NOMO-1 treated with dmso at 0.1 percent for 144 hours (cell line): ENCODE results near the gene TMEM250.
A peak's percentile ranks its signal among the peaks of the same experiment; 100 is the strongest.

Experiments used
- DNase-seq: peaks from one replicate; lab custom pipeline; 2025; ENCODE audit not compliant: unreplicated experiment; lab: John Stamatoyannopoulos, UW

TMEM250 gene

DNA sequence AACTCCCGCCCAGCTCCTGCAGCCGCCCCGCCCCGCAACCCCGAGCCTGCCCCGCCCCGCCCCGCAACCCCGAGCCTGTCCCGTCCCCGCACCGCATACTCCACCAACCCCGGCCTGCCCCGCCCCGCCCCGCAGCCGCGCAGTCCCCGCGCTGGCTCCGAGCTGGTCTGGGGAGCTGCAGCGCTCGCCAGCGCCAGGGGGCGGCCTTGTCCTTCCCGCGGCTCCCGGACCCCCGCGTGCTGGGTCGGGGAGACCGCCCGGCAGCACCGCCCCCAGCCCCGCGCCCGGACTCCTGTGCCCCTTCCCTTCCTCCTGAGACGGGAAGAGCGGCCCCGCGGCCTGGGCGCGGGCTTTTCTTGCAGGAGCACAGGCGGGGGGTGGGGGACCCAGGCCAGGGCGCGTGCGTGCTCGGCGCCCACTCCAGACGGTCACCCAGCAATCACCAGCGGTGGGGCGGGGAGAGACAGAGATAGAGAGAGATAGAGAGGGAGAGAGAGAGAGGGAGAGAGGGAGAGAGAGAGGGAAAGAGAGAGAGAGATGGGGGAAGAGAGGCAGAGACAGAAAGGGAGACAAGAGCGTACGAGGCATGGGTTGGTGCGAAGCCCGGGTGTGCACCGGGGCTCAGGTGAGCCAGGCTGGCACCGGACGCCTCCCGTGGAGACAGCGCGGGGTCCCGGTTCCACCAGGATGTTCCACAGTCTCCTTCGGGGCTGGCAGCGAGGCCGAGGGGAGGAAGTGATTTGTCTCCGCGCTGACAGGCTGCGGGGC is 14.7 kb upstream of the TMEM250 start:
- peak; percentile 28 for DNase-seq

DNA sequence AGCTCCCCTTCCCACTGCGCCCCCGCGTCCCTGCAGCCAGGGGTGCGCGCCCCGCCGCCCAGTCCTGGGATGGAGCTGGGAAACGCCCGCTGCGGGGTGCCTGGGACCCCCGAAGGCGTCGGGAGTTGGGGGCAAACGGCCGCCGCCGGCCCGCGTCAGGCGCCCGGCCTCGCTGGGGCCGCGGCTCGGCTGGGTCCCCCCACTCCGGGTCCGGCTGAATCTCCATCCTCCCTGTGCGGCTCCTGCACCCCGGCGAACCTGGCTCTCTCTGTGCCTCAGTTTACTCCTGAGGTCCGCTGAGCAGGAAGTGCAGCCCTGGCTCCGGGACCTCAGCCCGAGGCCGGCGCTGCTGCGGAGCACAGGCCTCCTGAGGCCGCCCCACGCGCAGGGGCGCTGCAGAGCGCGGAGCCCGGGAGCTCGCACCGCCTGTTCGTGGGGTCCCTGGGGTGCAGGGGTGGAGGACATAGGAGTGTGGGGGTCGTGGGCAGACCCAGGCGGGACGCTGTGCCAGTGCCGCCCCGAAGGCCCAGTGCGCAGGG is 13.9 kb upstream of the TMEM250 start:
- DNase-seq, result no peak

DNA sequence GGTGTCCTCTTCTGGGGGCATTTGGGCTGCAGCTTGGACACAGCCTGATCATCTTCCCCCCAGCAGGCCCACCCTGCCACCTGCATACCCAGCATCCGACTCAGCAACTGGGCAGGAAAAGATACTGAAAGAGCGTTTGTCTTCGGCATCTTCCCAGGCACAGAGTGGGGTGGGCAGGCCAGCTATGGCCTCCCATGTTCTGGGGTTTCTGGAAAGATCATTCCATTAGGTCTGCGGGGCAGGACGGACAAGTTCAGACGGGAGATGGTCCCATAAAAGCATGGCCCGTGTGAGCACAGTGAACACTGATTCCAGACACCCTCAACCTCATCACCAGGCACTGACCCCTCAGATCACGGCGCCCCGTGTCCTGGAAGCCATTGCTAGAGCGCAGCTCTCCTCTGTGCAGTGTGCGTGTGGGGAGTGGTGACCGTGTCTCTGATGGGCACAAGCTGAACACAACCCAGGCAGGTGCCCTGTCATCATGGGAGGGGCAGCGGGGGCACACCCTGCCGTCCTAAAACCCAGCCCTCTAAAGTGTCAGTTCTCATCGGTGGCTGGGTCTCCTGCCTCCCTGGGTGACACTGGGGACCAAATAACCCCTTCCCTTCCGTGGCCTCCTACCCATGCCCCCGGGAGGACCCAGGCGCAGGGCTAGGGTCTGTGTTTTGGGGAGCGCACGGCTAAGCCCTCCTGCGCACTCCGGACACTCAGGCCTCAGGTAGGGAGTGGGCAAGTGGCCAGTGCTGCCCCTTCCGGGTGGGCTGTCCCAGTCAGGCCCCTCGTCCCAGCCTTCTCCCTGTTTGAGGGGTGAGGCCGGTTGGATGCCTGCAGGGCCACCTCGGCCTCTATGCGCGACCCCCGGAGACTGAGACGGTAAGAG is 13.2 kb upstream of the TMEM250 start:
- DNase-seq, result no peak

DNA sequence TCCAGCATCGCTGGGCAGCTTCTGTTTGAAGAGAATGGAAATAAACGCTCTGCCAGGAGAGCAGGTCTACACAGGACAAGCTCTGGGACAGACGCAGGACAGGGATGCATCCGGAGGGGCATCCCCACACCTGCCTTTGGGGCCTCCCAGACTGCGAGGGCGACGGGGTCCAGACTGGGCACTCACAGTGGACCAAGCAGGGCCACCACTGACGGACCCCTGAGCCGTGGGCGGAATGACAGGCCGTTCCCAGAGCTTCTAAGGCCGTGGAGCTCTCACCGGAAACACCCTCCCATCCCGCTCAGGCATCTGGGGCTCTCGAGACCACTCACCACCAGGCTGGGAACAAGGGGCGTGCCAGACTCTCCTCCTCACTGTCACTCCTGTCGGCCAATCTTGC is 10.5 kb upstream of the TMEM250 start:
- DNase-seq, result no peak

DNA sequence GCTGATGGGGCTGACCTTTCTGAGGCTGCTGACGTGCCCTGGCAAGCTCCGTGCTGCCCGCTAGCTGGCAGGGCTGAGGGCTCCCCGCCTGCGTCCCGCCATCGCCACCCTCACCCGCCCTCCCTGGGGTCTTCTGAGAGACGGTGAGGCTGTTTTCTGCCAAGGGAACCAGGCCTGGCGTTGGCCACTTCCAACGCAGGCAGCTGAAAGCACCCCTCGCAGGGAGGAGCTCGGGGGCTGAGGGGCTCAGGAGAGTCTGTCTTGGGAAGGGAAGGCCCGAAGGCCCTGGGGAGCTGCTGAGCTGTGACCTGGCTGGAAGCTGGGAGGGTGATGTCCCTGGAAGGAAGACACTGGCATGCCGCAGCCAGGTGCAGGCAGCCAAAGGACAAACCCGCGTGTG is 9.8 kb upstream of the TMEM250 start:
- DNase-seq, result no peak

DNA sequence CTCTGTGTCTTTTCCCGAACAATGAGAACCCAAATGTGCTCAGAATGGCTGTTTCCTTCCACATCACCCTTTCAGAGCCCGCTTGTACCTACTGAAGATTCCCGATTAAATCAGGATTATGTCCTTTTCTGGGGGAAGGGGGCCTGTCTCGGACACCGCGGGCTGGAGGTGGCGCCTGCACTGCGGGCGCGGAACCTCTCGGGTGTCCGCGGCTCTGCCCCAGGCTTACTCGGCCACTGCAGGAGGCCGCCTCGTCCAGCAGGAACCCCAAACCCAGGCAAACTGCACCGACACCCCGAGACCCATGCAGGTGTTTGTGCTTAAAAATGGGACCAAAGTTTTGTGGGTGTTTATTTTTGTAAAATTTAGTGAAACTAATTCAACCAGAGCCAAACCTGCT is 8.6 kb upstream of the TMEM250 start:
- DNase-seq, result no peak

DNA sequence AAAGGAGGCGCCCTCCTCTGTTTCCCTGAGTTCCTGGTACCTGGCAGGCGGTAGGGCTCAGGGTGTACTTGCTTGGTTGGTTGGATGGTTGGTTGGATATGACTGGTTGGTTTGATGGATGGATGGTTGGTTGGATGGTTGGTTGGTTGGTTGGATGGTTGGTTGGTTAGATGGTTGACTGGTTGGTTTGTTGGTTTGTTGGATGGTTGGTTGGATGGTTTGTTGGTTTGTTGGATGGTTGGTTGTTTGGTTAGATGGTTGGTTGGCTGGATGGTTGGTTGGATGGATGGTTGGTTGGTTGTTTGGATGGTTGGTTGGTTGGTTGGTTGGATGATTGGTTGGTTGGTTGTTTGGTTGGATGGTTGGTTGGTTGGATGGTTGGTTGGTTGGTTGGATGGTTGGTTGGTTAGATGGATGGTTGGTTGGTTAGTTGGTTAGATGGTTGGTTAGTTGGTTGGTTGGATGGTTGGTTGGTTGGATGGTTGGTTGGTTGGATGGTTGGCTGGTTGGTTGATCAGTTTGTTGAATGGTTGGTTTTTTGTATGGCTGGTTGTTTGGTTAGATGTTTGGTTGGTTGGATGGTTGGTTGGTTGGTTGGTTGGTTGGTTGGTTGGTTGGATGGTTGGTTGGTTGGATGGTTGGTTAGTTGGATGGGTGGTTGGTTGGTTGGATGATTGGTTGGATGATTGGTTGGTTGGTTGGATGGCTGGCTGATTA is 6.5 kb upstream of the TMEM250 start:
- no peak for DNase-seq

DNA sequence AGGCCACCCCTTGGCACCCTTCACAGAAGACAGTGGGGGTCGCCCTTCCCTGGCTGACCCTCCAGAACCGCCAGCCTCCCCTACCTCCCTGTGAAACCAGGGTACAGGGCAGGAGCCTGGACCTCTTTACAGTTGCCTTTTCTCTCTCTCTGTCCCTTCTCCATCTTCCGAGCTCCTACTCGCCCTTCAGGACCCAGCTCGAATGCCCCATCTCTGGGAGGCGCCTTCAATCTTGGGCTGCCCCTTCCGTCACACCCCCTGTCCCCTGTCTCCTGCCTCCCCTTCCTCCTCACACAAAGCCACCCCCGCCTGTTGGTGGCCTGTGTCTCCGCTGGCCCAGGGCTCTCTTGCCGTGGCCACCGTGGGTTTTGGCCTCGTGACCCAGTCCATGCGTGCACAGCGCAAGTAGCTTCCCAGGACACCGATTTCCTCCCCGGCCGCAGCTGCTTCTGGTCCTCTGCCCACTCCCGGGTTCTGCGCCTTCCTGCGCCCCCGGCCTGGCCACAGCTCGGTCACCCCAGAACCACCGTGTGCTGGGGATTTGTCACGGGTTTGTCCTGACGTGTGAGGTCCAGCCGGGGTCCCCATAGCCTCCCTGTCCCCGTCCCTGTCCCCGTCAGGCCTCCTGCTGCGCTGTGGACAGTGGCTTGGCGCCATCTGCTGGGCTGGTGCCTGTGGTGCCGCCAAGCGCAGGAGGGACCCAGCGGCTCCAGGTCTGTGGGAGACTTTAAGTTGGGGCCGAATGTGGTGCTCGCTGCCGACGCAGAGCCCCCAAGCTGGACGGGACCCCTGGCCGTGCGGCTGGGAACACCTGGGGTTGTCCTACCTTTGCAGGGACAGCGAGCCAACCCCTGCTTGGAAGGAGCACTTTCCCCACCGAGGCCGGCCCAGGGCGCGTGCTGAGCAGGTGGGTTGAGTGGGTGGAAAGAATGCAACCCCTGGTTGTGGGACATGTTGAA is 4.0 kb upstream of the TMEM250 start:
- DNase-seq, result peak; percentile 31

DNA sequence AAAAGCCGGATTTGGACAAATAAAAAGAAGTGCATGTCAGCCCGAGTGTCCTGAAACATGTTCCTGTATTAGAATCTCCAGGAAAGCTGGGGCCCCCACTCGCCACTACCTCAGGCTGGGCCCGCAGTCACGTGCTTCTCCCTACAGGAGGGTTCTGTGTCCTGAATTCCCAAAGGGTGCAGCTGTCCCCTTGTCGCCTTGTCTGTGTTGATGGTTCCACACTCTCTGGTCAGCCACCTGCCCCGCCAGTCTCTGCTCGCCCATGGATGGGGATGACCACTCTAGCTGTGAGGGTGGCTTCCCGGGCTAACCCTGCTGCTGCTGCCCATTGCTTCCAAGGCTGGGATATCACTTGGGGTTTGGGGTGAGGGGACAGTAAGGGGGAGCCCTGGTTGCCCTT is 3.1 kb upstream of the TMEM250 start:
- no peak for DNase-seq

DNA sequence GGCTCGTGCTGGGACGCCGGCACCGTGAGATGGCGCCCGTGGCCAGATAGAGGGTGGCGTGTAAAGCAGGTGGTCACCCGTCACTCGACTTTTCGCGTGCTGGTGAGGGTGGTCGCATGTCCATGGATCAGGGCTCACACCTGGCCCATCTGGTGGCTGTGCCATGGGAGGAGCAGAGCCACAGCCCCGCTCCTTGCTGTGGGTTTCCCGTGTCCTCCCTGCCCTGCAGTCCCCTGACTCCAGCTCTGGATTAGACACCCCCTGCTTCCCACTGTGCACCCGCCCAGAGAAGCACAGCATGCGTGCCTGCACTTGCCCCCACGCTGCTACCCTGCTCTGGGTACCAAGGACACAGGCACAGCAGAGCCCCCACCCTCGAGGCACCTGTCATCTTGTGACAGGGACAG is 1.8 kb upstream of the TMEM250 start:
- DNase-seq, result no peak

DNA sequence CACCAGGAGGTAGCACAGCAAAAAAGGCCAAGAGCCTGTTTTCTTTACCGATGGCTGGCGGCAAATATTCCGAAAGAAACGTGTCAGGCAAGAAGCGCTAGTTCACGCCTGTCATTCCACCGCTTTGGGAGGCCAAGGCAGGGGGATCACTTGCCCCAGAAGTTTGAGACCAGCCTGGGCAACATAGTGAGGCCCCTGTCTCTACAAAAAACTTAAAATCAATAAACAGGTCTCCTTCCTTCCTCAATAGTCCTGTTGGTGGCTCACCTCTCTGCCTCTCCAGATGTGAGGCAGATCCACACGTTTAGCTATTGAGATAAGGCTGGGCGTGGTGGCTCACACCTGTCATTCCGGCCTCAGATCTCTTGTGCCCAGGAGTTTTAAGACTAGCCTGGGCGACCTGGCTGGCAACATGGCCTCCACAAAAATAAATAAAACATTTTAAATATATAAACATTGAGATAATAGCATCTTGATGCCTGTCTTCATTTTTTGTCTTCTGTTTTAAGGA is 1.3 kb upstream of the TMEM250 start:
- no peak for DNase-seq

DNA sequence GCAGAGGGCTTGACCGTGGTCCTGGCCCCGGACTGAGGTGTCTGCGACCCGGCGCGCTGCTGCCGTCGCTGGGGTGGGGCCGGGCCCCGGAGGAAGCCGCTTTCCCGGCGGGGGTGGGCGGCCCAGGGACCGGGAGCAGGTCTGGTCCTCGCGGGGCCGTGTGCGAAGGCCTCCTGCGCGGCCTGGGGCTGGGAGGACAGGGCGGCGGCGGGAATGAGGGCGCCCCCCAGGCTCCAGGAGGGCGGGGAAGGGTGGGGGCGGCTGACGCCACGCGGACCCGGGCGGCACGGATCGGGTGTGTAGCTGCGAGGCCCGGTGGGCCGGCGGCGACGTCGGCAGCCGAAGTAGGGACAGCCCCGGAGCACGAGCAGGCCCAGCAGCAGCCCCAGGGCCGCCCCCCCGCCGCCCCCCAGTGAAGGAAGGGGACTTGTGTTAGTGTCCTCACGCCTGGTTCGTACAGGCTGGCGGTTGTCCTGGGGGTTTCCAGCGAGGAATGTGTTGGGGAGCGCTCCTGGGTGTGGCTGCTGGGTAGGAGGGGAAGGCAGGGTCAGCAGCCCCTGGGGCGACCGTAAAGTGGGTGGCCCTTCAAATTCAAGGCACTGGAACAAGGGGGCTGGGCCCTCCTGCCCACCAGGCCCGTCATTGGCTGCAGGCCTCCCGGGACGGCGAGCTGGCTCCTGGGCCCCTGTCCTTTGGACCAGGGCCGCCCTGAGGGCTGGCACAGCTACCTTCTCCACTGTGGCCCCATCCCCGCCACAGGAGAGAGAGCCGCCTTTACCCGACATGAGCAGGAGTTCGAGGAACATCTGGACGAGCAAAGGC is 597 bp upstream of the TMEM250 start:
- DNase-seq, result peak; percentile 32

DNA sequence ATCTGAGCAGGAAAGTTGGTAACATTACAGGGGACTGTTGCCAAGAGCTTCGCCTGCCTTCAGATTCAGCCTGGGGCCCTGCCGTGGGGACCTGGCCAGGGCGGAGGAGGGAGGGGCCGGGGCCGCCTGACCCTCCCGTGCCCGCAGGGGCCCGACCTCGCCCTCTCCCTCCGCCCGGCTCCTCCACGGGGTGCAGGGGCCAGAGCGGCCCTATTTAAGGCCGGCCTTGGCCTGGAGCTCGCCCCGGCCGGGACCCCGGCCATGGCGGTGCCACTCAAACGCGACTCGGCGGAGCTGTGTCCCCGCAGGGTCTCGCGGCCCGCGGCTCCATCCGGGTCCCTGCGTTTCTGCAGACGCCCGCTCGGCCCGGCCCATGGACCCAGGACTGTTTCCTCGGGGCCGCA is 757 bp downstream of the TMEM250 start:
- DNase-seq, result no peak

DNA sequence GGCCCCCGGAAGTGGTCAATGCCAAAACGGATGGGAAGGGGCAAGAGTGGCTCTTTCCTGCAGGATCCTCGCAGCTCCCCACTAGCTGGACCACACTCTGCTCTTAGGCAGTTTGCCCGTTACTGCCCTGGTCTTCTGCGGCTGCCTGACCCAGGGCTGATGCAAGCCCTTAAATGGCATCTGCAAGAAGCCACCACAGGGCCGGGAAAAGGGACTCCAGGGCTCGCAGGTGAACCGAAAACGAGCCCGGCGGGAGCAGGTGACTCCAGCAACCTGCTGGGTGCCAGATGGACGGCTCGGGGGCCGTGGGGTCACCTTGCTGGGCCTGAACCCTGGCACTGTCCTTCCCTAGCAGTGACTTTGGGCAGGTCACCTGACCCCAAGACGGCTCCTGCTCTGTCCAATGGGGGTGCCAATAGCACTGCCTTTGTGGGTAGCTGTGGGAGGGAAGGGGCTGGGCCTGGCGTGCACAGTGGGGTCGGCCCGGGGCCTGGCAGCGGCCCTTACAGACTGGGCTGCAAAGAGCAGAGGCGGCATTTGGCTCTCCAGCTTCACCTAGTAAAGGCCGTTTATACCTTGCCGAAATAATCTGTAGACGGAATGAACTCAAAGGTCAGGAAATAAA is 1.3 kb downstream of the TMEM250 start:
- DNase-seq, result peak; percentile 57

DNA sequence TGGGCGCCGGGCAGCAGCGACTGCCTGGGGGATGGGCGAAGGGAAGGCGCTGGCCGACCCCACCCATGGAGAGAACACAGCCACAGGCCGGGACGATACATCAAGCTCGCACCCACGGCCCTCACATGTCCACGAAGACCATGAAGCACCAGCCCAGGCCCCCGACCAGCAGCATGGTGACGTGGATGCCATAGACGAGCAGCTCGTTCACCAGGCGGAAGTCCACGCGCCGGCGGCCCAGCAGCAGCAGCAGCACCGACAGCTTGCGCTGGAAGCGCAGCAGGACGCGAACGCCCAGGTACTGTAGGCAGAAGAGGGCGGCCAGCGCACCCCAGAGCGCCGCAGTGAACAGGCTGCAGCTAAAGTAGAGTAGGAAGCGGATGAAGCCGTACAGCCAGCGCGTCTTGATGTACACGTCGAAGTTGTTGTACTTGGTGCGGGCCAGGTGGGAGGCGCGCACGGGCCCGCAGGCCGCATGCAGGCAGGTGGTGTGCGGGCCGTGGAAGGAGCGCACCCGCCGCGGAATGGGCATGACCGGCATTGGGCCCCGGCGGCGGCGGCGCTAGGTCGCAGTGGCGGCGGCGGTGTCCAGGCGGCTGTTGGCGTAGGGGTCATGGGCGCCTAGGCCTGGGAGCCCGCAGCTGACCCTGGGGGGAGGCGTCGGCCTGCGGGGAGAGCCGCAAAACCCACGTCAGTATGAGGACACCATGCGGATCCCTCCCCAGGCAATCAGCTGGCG is 2.1 kb downstream of the TMEM250 start:
- no peak for DNase-seq

DNA sequence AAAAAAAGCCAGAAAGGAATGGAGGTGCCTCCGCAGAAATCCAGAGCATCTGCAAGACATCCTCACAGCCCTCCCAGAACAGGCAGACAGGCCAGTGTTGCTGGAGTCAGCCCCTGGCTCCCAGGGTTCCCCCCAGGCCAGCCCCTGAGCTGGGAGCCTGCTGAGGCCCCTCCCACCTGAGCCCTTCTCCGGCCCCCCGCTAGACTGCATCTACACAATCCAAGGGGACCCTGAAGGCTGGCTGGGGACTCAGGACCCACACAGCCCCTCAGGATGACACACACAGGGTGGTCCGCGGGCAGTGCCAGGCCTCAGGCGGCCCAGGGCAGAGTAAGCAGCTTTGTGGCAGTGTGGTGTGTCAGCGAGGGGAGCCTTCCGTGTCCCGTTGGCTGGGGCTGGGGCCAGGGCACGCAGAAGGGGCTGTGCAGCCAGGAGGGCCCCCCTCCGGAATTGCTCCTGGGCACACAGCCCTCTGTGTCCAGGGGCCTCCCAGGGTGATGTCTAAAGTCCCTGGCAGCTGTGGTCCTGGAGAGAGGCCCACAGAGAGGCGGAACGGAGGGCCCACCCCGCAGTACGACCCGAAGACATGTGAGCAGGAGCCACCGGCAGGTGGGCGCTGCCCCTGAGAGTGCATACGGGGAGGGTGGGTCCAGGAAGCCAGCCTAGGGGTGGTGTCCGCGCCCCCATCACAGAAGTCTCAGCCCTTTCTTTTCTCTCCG is 2.9 kb downstream of the TMEM250 start:
- DNase-seq, result no peak

DNA sequence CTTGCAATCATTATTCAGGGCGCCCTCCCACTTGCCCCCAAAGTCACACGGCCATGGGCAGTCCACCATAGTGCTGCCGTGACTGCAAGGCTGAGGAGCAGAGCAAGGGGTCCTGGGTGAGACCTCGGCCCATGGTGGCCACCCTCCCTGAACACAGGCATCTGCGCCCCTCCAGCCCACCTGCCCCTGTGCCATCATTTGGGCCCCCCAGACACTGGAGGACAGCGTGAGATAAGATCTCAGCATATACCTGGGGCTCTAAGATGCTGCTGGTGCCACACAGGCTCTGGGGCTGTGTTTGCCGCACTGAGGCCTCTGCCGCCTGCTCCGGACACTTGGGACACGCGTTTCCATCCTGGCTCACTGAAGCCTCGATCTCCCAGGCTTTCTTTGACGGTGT is 3.5 kb downstream of the TMEM250 start:
- DNase-seq, result no peak
